ENCODE data around the gene BRD7.

The BRD7 gene

DNA sequence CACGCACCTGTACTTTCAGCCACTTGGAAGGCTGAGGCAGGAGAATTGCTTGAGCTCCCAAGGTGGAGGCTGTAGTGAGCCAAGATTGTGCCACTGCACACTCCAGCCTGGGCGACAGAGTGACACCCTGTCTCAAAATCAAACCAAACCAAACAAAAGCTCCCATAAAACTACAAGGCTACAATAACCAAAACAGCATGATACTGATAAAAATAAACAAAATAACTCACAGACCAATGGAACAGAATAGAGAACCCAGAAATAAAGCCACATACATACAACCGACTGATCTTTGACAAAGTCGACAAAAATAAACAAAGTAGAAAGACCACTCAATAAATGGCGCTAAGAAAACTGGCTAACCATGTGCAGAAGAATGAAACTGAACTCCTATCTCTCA, 37.2 kb downstream of the BRD7 start:
- intact Hi-C loops (cut with DNase I): no loop called here
- no peak for DNase-seq

DNA sequence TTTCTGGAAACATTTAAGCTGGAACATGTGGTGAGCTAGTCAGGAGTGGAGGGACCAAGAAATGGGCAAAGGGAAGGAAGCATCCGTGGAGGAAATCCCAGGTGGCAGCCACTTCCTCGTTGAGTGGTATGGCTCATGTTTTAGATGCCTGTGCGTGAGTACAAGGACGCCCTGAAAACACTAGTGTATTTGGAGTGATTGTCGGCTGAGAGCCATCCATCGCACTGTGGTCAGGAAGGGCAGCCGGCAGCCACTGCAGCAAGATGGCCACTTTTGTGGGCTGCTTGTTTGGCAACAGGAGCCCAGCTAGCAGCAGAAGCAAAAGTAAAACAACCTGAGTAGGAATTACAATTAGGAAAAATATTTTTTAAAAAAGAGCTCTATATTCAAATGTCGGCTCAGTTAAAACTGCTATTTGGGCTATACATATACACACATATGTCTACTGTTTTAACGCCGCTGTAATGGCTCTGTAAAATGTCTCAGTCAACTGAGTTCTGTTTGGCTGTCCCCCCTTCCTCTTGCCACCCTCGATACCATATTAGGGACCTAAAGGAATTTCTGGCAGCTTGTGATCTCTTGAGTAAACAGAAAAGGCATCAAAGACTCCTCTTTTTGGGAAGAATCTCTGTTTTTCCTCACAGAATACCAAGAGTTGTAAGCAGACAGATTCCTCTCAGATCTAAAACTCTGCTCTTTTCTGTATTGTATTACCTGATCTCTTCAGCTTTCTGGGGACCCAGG, 39.2 kb downstream of the BRD7 start:
- intact Hi-C loops (cut with DNase I): no loop called here
- peak in 5 of 42 donors; percentile 11 to 49 (median 45) for DNase-seq

- intact Hi-C loops (cut with DNase I): no loop called here
- DNase-seq: peak in 2 of 42 donors; percentile 29 to 48
These were observed 41.8 kb downstream of the BRD7 start for GRCh38 chr16:50326835-50327465.

DNA sequence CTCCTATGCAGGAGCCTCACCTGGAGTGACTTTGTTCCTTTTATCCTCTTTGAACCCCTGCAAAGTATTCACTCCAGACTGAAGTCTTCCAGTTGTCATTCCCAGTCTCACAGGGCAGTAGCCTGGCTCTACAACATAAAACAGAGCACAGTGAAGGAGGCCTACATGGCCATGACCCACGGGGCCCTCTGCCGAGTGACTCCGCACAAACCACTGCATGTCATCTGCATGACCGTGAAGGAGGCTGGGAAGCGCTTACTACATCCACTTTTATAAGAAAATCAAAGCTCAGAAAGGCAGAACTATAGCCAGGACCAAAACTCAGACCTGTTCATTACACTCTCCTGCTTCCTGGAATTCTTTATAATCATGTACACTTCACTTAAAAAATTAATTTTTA, 42.5 kb downstream of the BRD7 start:
- intact Hi-C loops (cut with DNase I): no loop called here
- DNase-seq: no peak

DNA sequence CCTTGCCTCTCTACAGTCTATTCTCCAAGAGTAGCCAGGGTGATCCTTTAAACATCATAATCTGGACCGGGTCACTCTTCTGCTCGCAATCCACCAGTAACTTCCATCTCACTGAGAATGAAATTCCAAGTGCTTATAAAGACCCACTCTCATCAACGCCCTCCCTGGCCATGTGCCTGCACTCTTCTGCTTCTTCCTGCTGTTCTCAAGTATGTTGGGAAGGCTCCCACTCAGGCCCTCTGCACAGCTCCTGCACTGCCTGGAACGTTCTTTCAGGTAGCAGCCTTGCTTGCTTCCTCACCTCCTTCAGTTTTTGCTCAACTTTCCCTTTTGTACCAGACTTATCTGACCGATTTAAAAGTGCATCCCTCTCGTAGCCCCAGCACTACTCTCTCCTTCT, 44.4 kb downstream of the BRD7 start:
- intact Hi-C loops (cut with DNase I): no loop called here
- no peak for DNase-seq

DNA sequence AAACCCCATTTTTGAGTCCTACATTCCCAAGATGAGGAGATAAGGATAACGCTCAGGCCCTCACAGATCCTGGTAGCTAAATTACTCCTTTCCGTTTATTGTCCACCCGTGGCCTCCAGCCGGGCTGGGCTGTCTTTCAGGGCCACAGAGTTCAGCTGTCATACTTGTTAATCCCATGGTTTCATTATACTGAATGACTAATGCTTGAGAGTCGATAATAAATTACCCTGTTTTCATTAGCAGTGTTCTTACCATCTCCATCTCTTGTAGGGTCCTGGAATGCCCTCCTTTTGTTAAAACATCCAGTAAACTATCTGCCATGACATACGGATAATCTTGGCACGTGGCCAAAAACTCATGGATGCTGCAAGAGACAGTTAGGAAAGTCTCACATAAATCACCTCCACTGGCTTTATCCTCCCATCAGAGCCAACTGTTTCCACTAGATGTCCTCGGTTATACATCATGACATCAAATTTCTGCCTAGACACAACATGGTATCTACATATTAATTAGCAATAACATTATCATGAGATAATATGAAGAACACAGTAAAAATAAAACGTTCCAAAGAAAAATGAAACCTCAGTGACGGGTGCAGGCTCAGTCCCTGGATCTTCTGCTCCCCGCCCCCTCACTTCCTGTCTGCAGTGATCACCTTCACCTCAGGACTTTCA, 45.3 kb downstream of the BRD7 start:
- intact Hi-C loops (cut with DNase I): no loop called here
- DNase-seq: peak in 3 of 42 donors; percentile 32 to 63 (median 40)

DNA sequence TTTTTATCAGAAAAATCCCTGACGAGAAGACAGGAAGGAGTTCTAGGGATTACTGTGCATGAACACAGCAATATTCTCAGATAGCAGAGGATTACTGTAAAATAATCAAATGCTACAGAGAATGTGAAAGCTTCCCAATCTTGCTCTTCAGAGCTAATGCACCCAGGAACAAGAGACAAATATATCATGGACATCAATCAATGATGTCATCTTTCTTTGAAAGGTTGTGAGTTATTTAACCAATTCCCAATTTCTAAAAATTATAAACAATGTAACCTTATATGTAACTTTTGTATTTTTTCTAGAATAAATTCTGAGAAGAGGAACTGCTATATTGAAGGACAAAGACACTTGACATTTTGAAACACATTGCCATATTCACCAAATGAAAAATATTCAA, 46.5 kb downstream of the BRD7 start:
- DNase-seq: no peak
- intact Hi-C loops (cut with DNase I): no loop called here

DNA sequence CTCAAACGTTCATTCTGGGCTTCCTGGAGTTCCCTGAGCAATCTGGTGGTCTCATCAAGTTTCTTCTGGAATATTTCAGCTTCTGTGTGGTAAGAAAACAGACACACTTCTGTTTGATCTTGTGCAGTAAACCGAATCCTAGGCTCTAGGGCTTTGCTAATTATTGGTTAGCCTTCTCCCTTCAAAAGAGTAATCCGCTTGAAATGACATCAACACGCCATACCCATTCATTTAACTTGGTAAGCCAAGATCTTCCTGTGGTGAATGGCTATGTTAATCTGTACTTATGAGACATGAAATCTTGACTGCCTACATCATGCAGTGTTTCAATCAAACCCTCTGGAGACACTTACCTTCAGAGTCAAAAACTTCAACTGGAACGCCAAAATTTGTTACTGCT, 48.5 kb downstream of the BRD7 start:
- DNase-seq: no peak
- intact Hi-C loops (cut with DNase I): no loop called here

GRCh38 chr16:50318796-50319578, 49.8 kb downstream of the BRD7 start:
- peak in 3 of 42 donors; percentile 6 to 26 (median 18) for DNase-seq
- intact Hi-C loops (cut with DNase I): no loop called here

- intact Hi-C loops (cut with DNase I): no loop called here
- DNase-seq: peak in 9 of 42 donors; percentile 0 to 37 (median 15)
These were observed 51.7 kb downstream of the BRD7 start for GRCh38 chr16:50316848-50317630.

GRCh38 chr16:50316102-50316847, 52.5 kb downstream of the BRD7 start:
- peak; percentile 14 to 88 (median 64) for DNase-seq
- intact Hi-C loops (cut with DNase I): no loop called here

DNA sequence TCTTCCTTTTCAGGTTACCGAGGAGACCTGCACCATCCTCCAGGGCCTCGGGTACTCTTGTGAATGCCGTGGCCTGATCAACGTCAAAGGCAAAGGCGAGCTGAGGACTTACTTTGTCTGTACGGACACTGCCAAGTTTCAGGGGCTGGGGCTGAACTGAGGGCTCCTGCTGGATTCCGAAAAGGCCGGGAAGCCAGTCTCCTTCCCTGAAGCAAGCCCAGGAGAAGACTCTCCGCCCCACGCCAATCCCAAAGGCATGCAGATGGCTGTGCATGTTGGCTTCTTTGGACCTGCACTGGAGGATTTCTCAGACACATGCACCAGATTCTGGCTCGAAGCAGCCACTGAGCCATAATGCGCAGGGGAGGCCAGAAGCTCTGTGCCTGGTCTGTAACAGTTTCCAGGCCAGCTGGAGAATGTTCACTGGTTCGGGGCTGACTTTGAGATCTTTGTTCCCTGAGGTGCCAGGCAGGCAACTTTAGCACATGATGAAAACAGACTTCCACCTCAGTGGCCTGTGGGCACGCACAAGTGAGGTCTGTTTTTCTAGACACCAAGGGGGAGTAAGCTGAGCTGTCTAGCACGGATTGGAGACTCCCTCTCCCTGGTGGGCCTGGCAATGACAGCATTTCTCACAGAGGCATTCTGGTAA, 53.3 kb downstream of the BRD7 start:
- intact Hi-C loops (cut with DNase I): no loop called here
- peak in 18 of 42 donors; percentile 1 to 42 (median 16) for DNase-seq

DNA sequence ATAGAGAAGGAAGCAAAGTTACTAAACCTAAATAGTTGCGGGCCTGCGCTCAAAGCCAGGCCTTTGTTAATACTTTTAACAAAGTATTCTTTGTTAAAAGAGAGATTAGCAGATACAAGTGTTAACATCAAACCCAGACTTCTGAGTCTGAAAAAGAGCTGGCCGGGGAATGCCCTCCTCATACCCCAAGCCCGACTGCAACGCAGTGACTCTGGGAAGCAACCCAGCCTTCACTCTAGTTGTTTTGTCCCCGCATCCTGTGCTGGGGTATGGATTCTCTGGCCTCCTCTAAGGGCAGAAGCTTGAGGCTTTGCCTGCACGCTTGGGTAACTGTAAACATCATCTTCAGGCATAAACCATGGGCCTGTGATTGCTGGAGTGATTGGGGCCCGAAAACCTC, 54.1 kb downstream of the BRD7 start:
- DNase-seq: peak in 16 of 42 donors; percentile 2 to 46 (median 14)
- intact Hi-C loops (cut with DNase I): no loop called here

DNA sequence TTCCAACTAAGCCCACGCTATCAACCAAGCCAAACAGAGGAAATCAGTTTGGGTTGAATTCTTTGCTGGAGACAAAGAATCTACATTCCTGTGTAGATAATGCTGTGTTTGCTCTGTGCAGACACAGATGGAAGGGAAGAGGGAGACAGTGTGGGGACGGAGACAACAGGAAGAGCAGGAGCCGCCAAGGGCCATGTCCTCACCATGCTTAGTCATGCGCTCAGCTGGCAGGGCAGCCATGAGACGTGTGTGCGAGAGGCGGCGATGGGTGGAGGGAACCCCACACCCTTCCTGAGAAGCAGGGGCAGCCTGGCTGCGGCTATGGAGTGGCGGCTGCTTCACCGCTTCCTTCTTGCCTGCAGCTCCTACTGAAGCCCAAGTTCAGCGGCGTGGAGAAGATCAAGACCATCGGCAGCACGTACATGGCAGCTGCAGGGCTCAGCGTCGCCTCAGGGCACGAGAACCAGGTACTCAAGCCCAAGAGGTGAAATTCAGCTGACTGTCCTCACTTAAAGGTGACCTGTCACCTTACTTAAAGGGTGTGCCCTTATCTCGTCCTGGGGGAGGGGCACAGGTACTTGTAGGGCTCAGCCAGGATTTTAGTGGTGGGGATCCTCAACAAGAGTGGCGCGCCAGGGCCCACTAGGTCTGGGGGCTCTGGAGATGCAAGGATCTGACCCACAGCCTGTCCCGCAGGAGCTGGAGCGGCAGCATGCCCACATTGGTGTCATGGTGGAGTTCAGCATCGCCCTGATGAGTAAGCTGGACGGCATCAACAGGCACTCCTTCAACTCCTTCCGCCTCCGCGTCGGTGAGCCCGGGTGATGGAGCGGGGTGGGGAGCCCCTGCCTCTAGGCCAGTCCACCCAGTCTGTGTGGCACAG, 55.0 kb downstream of the BRD7 start:
- DNase-seq: peak in 35 of 42 donors; percentile 17 to 78 (median 47)
- intact Hi-C loops (cut with DNase I): no loop called here

- intact Hi-C loops (cut with DNase I): no loop called here
- DNase-seq: peak in 17 of 42 donors; percentile 1 to 42 (median 14)
These were observed 56.8 kb downstream of the BRD7 start for GRCh38 chr16:50311891-50312501.

DNA sequence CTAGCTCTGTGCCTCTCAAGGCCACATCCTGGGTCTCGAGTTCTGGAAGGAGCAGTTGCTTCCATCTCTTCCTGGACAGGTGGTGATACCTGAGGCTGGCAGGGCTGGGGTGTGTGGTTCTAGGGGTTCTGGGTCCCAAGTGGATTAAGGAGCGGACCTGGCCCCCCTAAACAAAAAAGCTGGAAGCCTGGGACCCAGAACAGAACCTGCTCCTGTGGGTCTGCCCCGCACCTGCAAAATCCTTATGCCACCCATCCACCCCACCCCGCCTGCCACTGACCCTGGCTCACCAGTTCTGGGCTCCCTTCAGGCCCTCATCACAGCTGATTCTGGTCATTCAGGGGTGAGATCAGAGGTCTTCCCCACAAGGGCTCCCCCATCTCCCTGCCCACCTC, 57.7 kb downstream of the BRD7 start:
- intact Hi-C loops (cut with DNase I): no loop called here

More for the DNA sequence above, 57.7 kb downstream of the BRD7 start:
- DNase-seq: peak in 16 of 42 donors; percentile 1 to 41 (median 12)
